Endothelial cell of umbilical vein (primary cell): ENCODE measurements around the gene HAUS5. TPM values are rescaled to one million over a fixed set of nuclear protein-coding genes. Genes with fewer than 3 reads are reported as not detected.

Experiments
- BruUV-seq: library from RNA; stranded (reverse); fragments of 400-500 nt; replicated peaks from 2 replicates; lab custom pipeline; 2021; lab: Mats Ljungman, UMichigan
- CTCF ChIA-PET: fragments of 300-600, 350-600 bp; sonication (Branson Sonifier 250); formaldehyde crosslinking; loops from one replicate; lab custom pipeline; 2021; ENCODE audit warnings: antibody characterized with exemption, inconsistent platforms; lab: Charles Lee
- POLR2A ChIA-PET: fragments of 300-600, 350-600 bp; sonication (Branson Sonifier 250); formaldehyde crosslinking; loops from one replicate; lab custom pipeline; 2021; ENCODE audit warnings: antibody characterized with exemption, inconsistent platforms; lab: Charles Lee
- DNase-seq: peaks from one replicate; pipeline ENCODE4 v3.0.0-alpha.2; 2011; ENCODE audit warnings: low read depth, low spot score
- FAIRE-seq: peaks from 2 replicates; lab custom pipeline; 2011; peaks lifted over from hg19 to GRCh38; lab: Jason Lieb, UNC
- H2AFZ ChIP-seq: 2 replicates; pipeline ENCODE4 v1.6.0; 2012; ENCODE audit warnings: low read depth, low read length, control low read depth, inconsistent platforms
- H3K27ac ChIP-seq: 2 replicates; pipeline ENCODE4 v1.5.1; 2011; ENCODE audit warnings: low read depth, mild to moderate bottlenecking, control low read depth, low read length, moderate library complexity; ENCODE audit not compliant: insufficient read depth
- H3K27me3 ChIP-seq, 2 experiments: 2 replicates each; pipeline versions ENCODE4 v1.6.0 to v1.6.1; 2011; ENCODE audit warnings: low read length in 2 of 2, mixed read lengths in 1 of 2; ENCODE audit not compliant: control insufficient read depth in 2 of 2, insufficient read depth in 2 of 2
- H3K36me3 ChIP-seq, 2 experiments: 2 replicates in 1 of 2; 3 replicates in 1 of 2; pipeline ENCODE4 v1.5.1; 2011; ENCODE audit warnings: low read length in 2 of 2, mild to moderate bottlenecking in 1 of 2, moderate library complexity in 1 of 2; ENCODE audit not compliant: control insufficient read depth in 2 of 2, insufficient read depth in 2 of 2; ENCODE audit errors: extremely low read depth in 1 of 2
- H3K4me1 ChIP-seq: 3 replicates; pipeline ENCODE4 v1.5.1; 2011; ENCODE audit warnings: mild to moderate bottlenecking, low read length; ENCODE audit not compliant: control insufficient read depth, insufficient read depth; ENCODE audit errors: extremely low read depth
- H3K4me2 ChIP-seq: 2 replicates; pipeline ENCODE4 v1.6.1; 2011; ENCODE audit warnings: low read length, control low read depth, mixed read lengths; ENCODE audit not compliant: insufficient read depth
- H3K4me3 ChIP-seq, 3 experiments: fragments of 200-600 bp in 1 of 3; sonication (generic), shearing (Covaris generic) in 1 of 3; replicated peaks in 1 of 3; 2 replicates each; pipeline ENCODE4 v1.5.1; 2011 to 2016; ENCODE audit warnings: control low read depth in 3 of 3, low read length in 3 of 3, mild to moderate bottlenecking in 2 of 3, inconsistent platforms in 1 of 3, low read depth in 1 of 3, moderate library complexity in 1 of 3; ENCODE audit not compliant: insufficient read depth in 1 of 3
- H3K79me2 ChIP-seq: 2 replicates; pipeline ENCODE4 v1.6.0; 2012; ENCODE audit warnings: low read length, inconsistent platforms; ENCODE audit not compliant: control insufficient read depth, insufficient read depth
- H3K9ac ChIP-seq: replicated peaks from 2 replicates; pipeline ENCODE3; 2011; ENCODE audit warnings: low read length, control low read depth; ENCODE audit not compliant: insufficient read depth; ENCODE audit errors: extremely low read depth
- H3K9me1 ChIP-seq: replicated peaks from 3 replicates; pipeline ENCODE4 v1.6.0; 2011; ENCODE audit warnings: mild to moderate bottlenecking, low read length; ENCODE audit not compliant: control insufficient read depth, insufficient read depth; ENCODE audit errors: extremely low read depth
- H3K9me3 ChIP-seq: replicated peaks from 2 replicates; pipeline ENCODE4 v1.5.1; 2012; ENCODE audit warnings: low read length, inconsistent platforms; ENCODE audit not compliant: control insufficient read depth, insufficient read depth
- H4K20me1 ChIP-seq: replicated peaks from 2 replicates; pipeline ENCODE3; 2011; ENCODE audit warnings: mild to moderate bottlenecking, low read length; ENCODE audit not compliant: control insufficient read depth, insufficient read depth; ENCODE audit errors: extremely low read depth
- EZH2 ChIP-seq: IDR thresholded peaks from 2 replicates; pipeline ENCODE4 v1.6.1; 2012; ENCODE audit warnings: borderline replicate concordance, low read depth, mild to moderate bottlenecking, moderate library complexity, low read length, inconsistent platforms; ENCODE audit not compliant: severe bottlenecking
- FOS ChIP-seq: IDR thresholded peaks from 2 replicates; pipeline ENCODE4 v1.6.1; 2011; ENCODE audit warnings: mild to moderate bottlenecking, low read length, moderate library complexity, borderline replicate concordance; ENCODE audit not compliant: insufficient read depth
- GATA2 ChIP-seq: IDR thresholded peaks from 2 replicates; pipeline ENCODE4 v1.7.0; 2011; ENCODE audit warnings: low read depth, mild to moderate bottlenecking, moderate library complexity, mixed read lengths, low read length; ENCODE audit not compliant: insufficient read length, insufficient read depth
- MYC ChIP-seq: IDR thresholded peaks from one replicate; pipeline ENCODE4 v1.6.1; 2011; ENCODE audit warnings: mild to moderate bottlenecking, low read depth, low read length
- POLR2AphosphoS5 ChIP-seq: IDR thresholded peaks from 2 replicates; pipeline ENCODE4 v1.6.1; 2012; ENCODE audit warnings: low read depth, mild to moderate bottlenecking, control low read depth, low read length, moderate library complexity; ENCODE audit not compliant: insufficient read depth
- dilution Hi-C: fragments of 300-500 bp; cut with MboI; formaldehyde crosslinking; loops from one replicate; pipeline ENCODE4 v1.15.0; 2019; ENCODE audit warnings: low sequenced_read_pairs; ENCODE audit not compliant: extremely low pct_ligation_motif_present
- intact Hi-C: fragments of 100-400 bp; cut with micrococcal nuclease; formaldehyde crosslinking; loops from one replicate; pipeline ENCODE4 v1.10.0; 2022
- polyA plus RNA-seq, 4 experiments: library from polyadenylated mRNA; depleted of rRNA in 3 of 4; stranded (reverse) in 3 of 4; unstranded in 1 of 4; fragments of >200 nt; gene quantifications; 2 replicates each; pipeline versions ENCODE4 v1.2.1 to v1.2.3, GENCODE V29; 2011 to 2012; ENCODE audit warnings: missing spikeins in 1 of 4
- total RNA-seq: library from RNA; stranded (reverse); gene quantifications from 2 replicates; pipeline ENCODE4 v1.2.3, GENCODE V29; 2021

HAUS5 gene
- total and polyA plus RNA-seq, 2 donors (not counting 3 experiments of a cell fraction or from before 2014, with no cell fraction given), result 8.9 to 19.0 TPM

GRCh38 chr19:35613574-35613973, 1.0 kb downstream of the HAUS5 start:
- CTCF ChIA-PET, result no interaction called here
- H3K9me3 ChIP-seq, result no peaks in the 10 kb centered on the region
- H3K9ac ChIP-seq, result no peak overlapping the region
- H3K9me1 ChIP-seq, result no peaks in the 10 kb centered on the region
- TF ChIP-seq MYC (no peak), POLR2AphosphoS5 (no peak)
- no peaks in the 10 kb centered on the region for H4K20me1 ChIP-seq
- no peak overlapping the region for H2AFZ ChIP-seq
- H3K4me1 ChIP-seq, result peaks cover 3% of the 10 kb centered on the region
- no peak overlapping the region for H3K4me3 ChIP-seq
- no peak overlapping the region for H3K27ac ChIP-seq
- no peaks in the 10 kb centered on the region for H3K36me3 ChIP-seq
- H3K79me2 ChIP-seq, result no peaks in the 10 kb centered on the region
- no peaks in the 10 kb centered on the region for H3K27me3 ChIP-seq
- DNase-seq, result no peak
- no peak for FAIRE-seq
- BruUV-seq, result no TSS peak
- dilution Hi-C loops (no loop called here), intact Hi-C loops (no loop called here)
- no peak overlapping the region for H3K4me2 ChIP-seq
- POLR2A ChIA-PET, result interaction anchor here (0.7 kb wide), 1 partner anchor 63 kb away, joined by 4 read pairs; no protein-coding TSS in a partner anchor

- Histone ChIP-seq H4K20me1 (no peaks in the 10 kb centered on the region), H3K9me1 (no peaks in the 10 kb centered on the region), H2AFZ (no peak overlapping the region), H3K27ac (no peak overlapping the region), H3K9me3 (no peaks in the 10 kb centered on the region), H3K9ac (no peak overlapping the region), H3K4me2 (no peak overlapping the region), H3K36me3 (peaks cover 0 to under 1% of the 10 kb centered on the region in 2 experiments), H3K4me1 (peaks cover 3% of the 10 kb centered on the region), H3K27me3 (no peaks in the 10 kb centered on the region), H3K4me3 (no peak overlapping the region), H3K79me2 (no peaks in the 10 kb centered on the region)
- dilution Hi-C loops (no loop called here), intact Hi-C loops (no loop called here)
- no peak for FAIRE-seq
- no TSS peak for BruUV-seq
- CTCF ChIA-PET, result no interaction called here
- DNase-seq, result no peak
- no peak for TF ChIP-seq GATA2
- TF ChIP-seq POLR2AphosphoS5, result no peak
- no peak for TF ChIP-seq MYC
- no peak for TF ChIP-seq FOS
- no peak for TF ChIP-seq EZH2
- POLR2A ChIA-PET, result no interaction called here
These were observed 2.5 kb downstream of the HAUS5 start for GRCh38 chr19:35615036-35615435.
